Measurements from ENCODE around the gene ATP9B.

DNA sequence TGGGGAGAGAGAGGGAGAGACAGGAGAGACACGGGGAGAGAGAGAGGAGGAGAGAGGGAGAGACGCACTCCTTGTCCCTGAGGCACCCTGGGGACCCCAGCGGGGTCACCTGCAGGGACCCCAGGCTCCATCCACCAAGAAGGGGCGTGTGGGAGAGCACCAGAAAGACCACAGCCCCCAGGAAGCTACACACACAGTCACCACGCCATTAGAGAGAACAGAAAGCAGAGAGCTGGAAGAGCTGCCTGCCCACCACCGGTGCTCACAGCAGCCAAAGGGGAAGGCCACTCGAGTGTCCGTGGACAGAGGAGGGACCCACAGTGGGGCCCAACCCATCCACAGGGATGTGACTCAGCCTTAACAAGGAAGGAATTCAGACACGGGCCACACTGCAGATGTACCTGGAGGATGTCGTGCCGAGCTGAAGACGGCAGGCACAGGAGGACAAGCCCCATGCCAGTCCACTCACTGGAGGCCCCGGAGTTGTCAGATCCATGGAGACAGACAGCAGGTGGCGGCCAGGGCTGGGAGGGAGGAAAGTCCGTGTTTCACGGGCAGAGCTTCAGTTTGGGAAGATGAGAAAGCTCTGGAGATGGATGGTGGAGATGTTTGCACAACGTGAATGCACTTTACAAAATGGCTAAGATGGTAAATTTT is 315.1 kb downstream of the ATP9B start:
- TF ChIP-seq, protein P1, sequence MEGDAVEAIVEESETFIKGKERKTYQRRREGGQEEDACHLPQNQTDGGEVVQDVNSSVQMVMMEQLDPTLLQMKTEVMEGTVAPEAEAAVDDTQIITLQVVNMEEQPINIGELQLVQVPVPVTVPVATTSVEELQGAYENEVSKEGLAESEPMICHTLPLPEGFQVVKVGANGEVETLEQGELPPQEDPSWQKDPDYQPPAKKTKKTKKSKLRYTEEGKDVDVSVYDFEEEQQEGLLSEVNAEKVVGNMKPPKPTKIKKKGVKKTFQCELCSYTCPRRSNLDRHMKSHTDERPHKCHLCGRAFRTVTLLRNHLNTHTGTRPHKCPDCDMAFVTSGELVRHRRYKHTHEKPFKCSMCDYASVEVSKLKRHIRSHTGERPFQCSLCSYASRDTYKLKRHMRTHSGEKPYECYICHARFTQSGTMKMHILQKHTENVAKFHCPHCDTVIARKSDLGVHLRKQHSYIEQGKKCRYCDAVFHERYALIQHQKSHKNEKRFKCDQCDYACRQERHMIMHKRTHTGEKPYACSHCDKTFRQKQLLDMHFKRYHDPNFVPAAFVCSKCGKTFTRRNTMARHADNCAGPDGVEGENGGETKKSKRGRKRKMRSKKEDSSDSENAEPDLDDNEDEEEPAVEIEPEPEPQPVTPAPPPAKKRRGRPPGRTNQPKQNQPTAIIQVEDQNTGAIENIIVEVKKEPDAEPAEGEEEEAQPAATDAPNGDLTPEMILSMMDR (IDR thresholded peaks at IDR 0.05) = no peak
- TF ChIP-seq EZH2 (IDR thresholded peaks at IDR 0.05) (no peak), EZH2phosphoT487 (IDR thresholded peaks at IDR 0.05) (no peak)
